GM21360 (cell line): ENCODE data around the gene SETBP1.

Experiments used
- ATAC-seq: cut with Tn5 transposase; IDR thresholded peaks from one replicate; pipeline ENCODE4 v1.9.1; 2021; ENCODE audit warnings: mild to moderate bottlenecking, moderate library complexity; ENCODE audit not compliant: unreplicated experiment

Gene SETBP1

GRCh38 chr18:44704135-44704789 lies 23.6 kb downstream of the SETBP1 start:
- no peak for ATAC-seq

- no peak for ATAC-seq
These were observed 24.5 kb downstream of the SETBP1 start for GRCh38 chr18:44705075-44705675.

- ATAC-seq: no peak
These were observed 27.9 kb downstream of the SETBP1 start for GRCh38 chr18:44708451-44709083.

- peak; percentile 97 for ATAC-seq
These were observed 28.8 kb downstream of the SETBP1 start for GRCh38 chr18:44709307-44710126.

GRCh38 chr18:44710931-44711330 lies 30.2 kb downstream of the SETBP1 start:
- no peak for ATAC-seq

GRCh38 chr18:44712025-44712424 lies 31.3 kb downstream of the SETBP1 start:
- ATAC-seq: no peak

DNA sequence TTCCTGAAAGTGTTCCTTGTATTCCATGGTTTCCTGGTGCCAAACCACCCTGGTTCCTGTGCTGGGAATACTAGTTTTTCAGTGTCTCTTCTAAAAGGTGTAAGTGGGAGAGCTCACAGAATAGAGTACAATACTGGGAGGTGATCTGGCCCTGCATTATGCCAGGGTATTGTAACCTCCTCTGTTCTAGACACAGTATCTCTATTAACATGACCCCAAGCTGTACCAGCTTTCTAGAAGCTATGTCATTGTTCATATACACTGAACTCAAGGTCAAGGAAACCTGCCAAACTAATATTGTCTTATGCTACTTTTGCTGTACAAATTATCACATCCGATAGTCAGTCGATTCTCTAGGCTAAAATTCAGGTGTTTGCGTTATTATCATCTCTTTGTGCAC lies 32.7 kb downstream of the SETBP1 start:
- no peak for ATAC-seq

DNA sequence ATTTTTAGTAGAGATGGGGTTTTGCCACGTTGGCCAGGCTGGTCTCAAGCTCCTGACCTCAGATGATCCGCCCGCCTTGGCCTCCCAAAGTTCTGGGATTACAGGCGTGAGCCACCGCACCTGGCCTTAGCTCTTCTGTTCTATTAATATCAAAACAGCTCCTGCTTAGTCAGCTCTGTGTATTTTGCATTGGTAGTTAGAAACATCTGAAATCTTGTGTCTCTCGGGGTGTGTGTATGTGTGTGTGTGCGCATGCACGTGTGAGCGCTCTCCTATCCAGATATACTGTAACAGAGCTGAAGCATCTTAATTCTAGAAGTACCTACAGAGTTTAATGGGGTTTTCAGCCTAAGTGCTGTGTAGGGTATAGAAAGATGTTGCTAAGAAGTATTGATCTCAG lies 33.7 kb downstream of the SETBP1 start:
- no peak for ATAC-seq

DNA sequence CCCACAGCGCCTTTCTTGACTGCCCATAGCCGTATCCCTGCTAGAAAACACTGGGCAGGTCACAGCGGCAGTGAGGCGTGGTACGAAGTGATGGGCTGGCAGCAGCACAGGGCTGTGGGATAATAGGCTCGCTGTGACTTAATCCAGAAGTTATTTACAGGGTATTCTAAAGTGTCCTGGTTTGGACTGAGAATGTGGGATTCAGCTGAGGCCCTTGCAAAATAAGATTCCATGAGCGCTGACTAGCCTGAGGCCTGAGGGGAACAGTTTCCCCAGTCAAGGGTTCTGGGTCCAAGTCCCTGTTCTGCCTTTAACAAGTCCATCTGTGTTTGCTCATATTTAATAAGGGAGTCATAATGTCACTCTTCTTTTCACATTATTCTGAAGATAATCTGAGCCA lies 34.6 kb downstream of the SETBP1 start:
- no peak for ATAC-seq

GRCh38 chr18:44715842-44716241 lies 35.2 kb downstream of the SETBP1 start:
- ATAC-seq: no peak

GRCh38 chr18:44716697-44717163 lies 36.0 kb downstream of the SETBP1 start:
- no peak for ATAC-seq

GRCh38 chr18:44719519-44720060 lies 38.9 kb downstream of the SETBP1 start:
- no peak for ATAC-seq

DNA sequence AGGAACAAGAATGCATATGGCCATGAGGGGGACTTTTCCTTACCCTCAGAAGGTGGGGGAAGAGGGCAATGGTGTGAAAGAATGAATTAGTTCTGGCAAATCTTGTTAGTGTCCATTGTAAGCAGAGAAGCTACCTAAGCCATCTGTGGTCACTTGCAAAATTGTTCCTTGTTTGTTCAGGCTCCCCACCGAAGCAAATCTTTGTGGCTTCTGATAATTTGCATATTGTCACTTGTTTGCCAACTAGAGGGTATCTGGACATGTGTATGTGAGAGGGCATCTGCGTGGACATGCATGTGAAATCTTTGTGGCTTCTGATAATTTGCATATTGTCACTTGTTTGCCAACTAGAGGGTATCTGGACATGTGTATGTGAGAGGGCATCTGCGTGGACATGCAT lies 41.1 kb downstream of the SETBP1 start:
- peak; percentile 29 for ATAC-seq

DNA sequence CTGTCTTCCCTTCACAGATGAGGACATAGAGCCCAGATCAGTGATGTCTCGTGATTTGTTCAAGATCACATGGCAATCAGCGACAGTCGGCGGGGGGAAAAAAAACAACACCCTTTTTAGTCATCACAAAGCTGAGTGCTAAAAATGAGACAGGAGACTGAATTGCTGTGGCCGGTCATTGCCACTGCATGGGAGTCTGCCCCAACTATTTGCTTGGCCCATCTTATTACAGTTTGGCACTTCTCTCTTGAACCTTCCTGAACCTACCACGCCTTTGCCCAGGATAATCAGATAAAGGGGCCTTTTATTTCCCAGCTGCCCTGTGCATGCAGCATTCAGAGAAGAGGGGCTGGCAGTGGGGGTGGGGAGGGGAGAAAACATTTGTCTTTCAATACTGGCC lies 42.7 kb downstream of the SETBP1 start:
- no peak for ATAC-seq

GRCh38 chr18:44724105-44724778 lies 43.6 kb downstream of the SETBP1 start:
- no peak for ATAC-seq

DNA sequence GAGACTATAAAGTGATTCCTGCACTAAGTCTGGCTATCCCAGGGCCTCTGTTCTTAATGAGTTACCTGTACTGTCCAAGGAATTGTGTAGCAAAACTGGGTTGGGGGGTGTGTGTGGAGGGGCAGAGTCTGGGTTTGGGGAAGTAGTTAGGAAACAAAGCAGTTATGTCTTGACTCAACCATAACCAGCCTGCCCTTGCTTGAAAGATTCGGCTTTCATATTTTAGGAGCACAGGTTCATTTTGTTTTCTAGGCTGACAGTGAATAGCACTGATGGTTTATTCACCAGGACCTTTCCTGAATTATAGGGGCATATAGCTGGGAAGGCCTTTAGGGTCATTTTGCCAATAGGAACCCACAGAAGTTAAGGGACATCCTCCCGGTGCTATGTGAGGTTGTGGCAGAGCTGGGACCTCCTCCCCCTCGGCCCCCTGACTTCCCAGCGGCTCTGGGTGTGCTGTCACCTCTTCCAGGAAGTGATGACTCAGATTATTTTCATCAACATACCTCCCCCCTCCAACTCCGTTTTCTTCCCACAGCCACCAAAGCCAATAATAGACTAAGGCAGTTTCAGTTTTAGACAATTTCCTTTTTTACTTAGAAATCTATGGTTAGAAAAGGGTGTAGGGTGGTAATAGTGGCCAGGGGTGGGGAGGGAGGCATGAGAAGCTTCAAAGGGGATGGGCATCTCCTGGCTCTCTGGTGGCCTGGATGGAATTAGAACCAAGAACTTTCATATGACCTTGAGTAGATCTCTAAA lies 44.8 kb downstream of the SETBP1 start:
- peak; percentile 47 for ATAC-seq

DNA sequence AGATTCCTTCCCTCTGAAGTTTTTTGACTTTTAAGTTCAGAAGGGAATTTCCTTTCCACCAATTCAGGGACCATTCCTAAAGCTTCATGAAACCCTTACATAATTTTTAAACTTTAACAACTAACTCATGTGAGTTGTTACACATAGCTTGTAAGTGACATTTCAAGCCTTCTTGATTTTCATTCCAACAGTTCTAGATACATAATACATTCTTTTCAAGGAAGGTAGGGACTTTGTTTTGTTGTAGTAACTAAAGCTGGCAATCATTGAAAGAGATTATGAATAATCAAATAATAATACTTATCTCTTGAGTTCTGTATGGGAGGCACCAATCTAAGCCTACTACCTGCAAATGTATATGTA lies 45.4 kb downstream of the SETBP1 start:
- ATAC-seq: no peak

DNA sequence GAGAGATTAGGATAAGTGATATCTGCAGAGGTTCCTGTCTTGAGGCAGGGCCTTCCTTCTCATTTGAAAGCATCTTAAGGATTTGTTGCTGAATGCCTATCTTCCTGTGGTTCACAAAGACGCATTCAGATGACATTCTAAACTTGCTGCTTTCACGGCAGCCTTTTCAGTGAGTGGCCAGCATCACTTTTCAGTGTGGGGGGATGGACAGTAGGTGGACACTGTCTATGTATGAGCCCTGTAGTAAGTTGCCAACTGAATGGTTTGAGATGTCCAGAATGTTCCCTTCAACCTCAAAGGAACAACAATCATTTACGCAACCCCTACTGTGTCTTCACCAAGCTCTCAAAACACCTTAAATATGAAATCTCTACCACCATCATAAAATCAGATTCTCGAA lies 46.6 kb downstream of the SETBP1 start:
- no peak for ATAC-seq

DNA sequence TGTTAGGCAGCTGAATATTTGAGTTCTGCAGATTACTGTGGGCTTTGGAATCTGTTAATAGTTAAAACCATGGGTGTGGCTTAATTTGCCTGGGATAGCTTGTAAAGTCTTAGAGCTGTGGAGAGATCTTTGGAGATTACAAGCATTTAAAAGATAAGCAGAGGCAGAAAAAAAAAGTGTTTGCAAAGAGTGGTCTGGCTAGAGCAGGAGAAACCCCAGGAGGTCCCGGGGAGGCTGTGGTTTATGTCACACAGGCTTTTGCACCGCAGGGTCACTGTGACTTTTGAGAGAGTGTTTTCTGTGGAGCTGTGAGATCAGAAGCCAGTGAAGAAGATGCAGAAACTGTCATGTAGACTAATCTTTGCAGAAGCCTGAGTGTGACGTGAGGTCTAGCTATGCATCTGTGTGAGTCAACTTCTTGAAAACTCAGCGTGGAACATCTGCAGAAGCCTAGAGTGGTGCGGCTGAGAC lies 49.0 kb downstream of the SETBP1 start:
- no peak for ATAC-seq
